Measurements from ENCODE around the gene IFIH1.

GRCh38 chr2:162261032-162261945, 57.2 kb downstream of the IFIH1 start:
- TF ChIP-seq EZH2 (IDR thresholded peaks at IDR 0.05; ENCODE audit: low read length, unreplicated experiment), result no peak
- TF ChIP-seq CTCF (conservative IDR thresholded peaks at IDR 0.05; ENCODE audit: low read depth, low read length), result no peak
